ENCODE data around the gene FTO. TPM values are rescaled to one million over a fixed set of nuclear protein-coding genes. Genes with fewer than 3 reads are reported as not detected.

Gene FTO
- total RNA-seq, 6 experiments from 2014 or later: 93.7 to 107 (median 105) TPM

DNA sequence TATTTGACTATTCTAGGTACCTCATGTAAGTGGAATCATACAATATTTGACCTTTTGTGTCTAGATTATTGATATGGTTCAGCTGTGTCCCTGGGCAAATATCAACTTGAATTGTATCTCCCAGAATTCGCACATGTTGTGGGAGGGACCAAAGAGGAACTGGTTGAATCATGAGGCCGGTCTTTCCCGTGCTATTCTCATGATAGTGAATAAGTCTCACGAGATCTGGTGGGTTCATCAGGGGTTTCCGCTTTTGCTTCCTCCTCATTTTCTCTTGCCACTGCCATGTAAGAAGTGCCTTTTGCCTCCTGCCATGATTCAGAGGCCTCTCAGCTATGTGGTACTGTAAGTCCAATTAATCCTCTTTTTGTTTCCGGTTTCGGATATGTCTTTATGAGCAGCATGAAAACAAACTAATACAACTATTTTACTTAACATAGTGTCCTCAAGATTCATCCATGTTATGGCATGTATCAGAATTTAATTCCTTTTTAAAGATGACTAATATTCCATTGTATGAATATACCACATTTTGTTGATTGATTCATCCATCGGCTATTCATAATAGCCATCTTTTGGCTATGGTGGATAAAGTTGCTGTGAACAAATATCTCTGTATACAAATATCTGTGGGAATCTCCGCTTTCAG, 129.1 kb downstream of the FTO start:
- TF ChIP-seq, protein P1, sequence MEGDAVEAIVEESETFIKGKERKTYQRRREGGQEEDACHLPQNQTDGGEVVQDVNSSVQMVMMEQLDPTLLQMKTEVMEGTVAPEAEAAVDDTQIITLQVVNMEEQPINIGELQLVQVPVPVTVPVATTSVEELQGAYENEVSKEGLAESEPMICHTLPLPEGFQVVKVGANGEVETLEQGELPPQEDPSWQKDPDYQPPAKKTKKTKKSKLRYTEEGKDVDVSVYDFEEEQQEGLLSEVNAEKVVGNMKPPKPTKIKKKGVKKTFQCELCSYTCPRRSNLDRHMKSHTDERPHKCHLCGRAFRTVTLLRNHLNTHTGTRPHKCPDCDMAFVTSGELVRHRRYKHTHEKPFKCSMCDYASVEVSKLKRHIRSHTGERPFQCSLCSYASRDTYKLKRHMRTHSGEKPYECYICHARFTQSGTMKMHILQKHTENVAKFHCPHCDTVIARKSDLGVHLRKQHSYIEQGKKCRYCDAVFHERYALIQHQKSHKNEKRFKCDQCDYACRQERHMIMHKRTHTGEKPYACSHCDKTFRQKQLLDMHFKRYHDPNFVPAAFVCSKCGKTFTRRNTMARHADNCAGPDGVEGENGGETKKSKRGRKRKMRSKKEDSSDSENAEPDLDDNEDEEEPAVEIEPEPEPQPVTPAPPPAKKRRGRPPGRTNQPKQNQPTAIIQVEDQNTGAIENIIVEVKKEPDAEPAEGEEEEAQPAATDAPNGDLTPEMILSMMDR (IDR thresholded peaks at IDR 0.05): no peak
- H3K4me1 Mint-ChIP-seq (ENCODE audit: low read depth): peaks cover 17% of the 10 kb centered on the region

DNA sequence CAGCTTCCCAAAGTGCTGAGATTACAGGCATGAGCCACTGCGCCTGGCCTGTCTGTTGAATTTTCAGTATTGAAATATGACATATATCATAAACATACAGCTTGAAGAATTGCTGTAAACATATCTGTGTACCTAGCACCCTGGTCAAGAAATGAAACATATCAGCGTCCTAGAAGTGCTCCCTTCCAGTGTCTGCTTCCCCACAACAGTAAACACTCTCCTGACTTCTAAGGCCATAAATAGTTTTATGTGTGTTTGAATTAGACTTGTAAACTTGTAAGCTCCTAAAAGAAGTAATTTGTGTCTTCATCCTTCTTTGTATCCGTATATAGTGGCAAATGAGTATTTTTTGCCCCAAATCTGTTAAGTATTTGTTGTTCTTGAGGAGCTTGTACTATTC, 132.2 kb downstream of the FTO start:
- no peak for DNase-seq
- Mint-ChIP-seq H3K4me1 (ENCODE audit: low read depth) (peaks cover 11% of the 10 kb centered on the region; the same call in 1 of the 2 replicates), H3K27me3 (ENCODE audit: insufficient read depth) (no peaks in the 10 kb centered on the region; the same call in 1 of the 2 replicates), H3K27ac (no peak overlapping the region), H3K9me3 (no peaks in the 10 kb centered on the region), H3K4me3 (no peak overlapping the region), H3K36me3 (ENCODE audit: low read depth) (peaks cover 27% of the 10 kb centered on the region)
- TF ChIP-seq, protein P1 (IDR thresholded peaks at IDR 0.05): no peak

More for the DNA sequence above, 129.1 kb downstream of the FTO start:
- no peak for DNase-seq
- no peak overlapping the region; the same call in 1 of the 2 replicates for H3K27ac Mint-ChIP-seq
- no peaks in the 10 kb centered on the region; the same call in 1 of the 2 replicates for H3K27me3 Mint-ChIP-seq (ENCODE audit: insufficient read depth)
- H3K4me3 Mint-ChIP-seq: no peak overlapping the region
- H3K9me3 Mint-ChIP-seq: no peaks in the 10 kb centered on the region
- peaks cover 33% of the 10 kb centered on the region for H3K36me3 Mint-ChIP-seq (ENCODE audit: low read depth)

DNA sequence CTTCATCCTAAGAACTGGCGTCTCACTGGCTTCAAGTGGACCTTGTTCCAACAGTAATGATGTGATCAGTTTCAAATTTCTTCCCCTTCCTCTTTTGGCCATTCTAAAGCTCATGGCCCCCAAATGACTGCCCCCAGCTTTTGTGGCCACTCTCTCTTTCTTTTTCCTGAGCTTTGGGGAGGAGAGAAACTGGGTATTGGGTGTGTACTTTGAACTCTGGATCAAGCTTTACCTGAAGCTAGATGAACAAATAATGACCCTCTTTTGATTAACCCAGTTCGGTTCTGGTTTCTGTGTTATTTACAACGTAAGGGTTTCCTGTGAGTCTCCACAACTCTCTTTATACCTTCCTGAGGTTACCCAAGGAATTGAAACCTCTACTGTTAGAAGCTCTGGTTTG, 132.7 kb downstream of the FTO start:
- Mint-ChIP-seq H3K9me3 (no peaks in the 10 kb centered on the region), H3K27ac (no peak overlapping the region), H3K27me3 (ENCODE audit: insufficient read depth) (no peaks in the 10 kb centered on the region; the same call in 1 of the 2 replicates), H3K36me3 (ENCODE audit: low read depth) (peaks cover 27% of the 10 kb centered on the region), H3K4me1 (ENCODE audit: low read depth) (peaks cover 11% of the 10 kb centered on the region; the same call in 1 of the 2 replicates), H3K4me3 (no peak overlapping the region)
- TF ChIP-seq, protein P1 (IDR thresholded peaks at IDR 0.05): no peak
- no peak for DNase-seq

DNA sequence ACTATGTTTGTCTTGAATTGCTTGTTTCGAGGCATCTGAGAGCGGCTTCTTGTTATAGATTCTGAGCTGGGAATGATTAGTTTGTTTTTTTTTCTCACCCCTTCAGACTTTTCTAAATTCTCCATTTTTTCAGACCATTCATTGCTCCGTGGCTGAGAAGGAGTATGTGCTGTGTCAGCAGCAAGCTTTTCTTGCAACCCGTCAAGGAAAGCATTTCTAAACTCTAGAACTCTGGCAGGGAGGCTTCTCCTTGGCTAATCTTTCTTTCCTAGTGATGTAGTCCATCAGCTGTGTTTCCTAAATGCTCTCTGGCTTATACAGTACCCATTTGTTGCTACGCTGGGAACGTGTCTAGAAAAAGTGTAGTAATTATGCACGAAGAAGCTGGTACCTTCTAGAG, 133.5 kb downstream of the FTO start:
- Mint-ChIP-seq H3K36me3 (ENCODE audit: low read depth) (peaks cover 24% of the 10 kb centered on the region), H3K4me1 (ENCODE audit: low read depth) (peaks cover 11% of the 10 kb centered on the region; the same call in 1 of the 2 replicates), H3K27me3 (ENCODE audit: insufficient read depth) (no peaks in the 10 kb centered on the region; the same call in 1 of the 2 replicates), H3K27ac (no peak overlapping the region), H3K9me3 (no peaks in the 10 kb centered on the region), H3K4me3 (no peak overlapping the region)
- no peak for DNase-seq
- TF ChIP-seq, protein P1 (IDR thresholded peaks at IDR 0.05): no peak

DNA sequence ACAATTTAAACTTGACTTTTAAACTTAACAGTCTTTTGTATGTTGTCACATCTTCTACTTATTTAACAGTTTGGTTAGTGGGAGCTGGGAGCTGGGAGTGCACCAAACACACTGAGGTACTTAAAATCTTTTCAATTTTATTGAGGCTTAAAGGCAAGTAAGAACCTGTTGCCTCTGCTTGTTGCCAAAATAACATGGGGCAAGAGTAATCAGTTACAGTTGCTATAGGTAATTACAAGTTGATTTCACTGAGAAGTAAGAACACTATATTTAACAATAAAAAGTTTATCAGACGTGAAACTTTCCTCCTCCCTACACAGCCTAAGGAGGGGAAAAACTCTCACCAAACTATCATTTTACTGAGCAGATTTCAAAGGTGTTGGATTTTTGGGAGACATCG, 135.2 kb downstream of the FTO start:
- Mint-ChIP-seq H3K27ac (no peak overlapping the region), H3K9me3 (no peaks in the 10 kb centered on the region), H3K4me1 (ENCODE audit: low read depth) (0 out of 2 replicates have a peak, but pooled peaks cover 4% of the 10 kb centered on the region), H3K4me3 (no peak overlapping the region), H3K27me3 (ENCODE audit: insufficient read depth) (no peaks in the 10 kb centered on the region), H3K36me3 (ENCODE audit: low read depth) (peaks cover 12% of the 10 kb centered on the region; the same call in 1 of the 2 replicates)
- TF ChIP-seq, protein P1 (IDR thresholded peaks at IDR 0.05): no peak
- DNase-seq: no peak

Measured in HFFc6 (cell line).